DMS53 treated with DMSO at 0.1 percent for 48 hours (cell line): ENCODE data around the gene KHDC4.

Source experiments
- DNase-seq: peaks from one replicate; lab custom pipeline; 2025; ENCODE audit not compliant: unreplicated experiment; lab: John Stamatoyannopoulos, UW

Gene KHDC4

DNA sequence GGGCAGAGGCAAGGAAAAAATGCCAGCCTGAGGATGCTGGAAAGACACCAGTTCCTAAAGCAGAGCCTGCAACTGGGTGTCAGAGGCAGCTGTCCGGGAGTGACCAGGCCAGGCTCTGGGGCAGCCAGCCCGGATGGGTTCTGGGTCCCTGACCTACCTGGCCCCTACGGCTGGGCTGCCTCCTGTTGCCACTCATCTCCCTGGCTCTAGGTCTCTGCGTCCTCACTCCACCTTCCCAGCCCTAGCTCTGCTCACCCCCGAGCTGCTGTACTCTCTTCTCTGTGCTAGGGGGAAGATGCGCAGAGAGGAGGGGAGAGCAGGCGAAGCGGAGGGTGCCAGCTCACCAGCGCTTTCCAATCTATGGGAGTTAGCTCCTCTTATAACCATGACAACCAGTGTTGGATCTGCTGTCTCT, 35.2 kb upstream of the KHDC4 start:
- DNase-seq: no peak

GRCh38 chr1:155968670-155969069, 34.5 kb upstream of the KHDC4 start:
- DNase-seq: no peak

DNA sequence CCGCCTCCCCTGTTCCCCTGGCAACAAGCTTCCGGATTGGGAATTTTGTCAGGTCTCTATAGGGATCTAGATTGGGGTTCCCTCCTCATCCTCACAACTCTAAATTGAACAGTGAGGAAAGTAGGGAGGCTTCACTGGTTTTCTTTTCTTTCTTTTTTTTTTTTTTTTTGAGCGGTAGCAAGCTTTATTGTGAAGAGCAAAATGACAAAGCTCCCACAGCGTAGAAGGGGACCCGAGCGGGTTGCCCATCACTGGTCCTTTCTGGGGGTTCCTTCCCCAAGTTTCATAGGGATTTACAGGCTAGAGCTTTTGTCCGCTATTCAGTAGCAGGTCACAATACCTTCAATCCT, 33.8 kb upstream of the KHDC4 start:
- no peak for DNase-seq

GRCh38 chr1:155967341-155968050, 33.3 kb upstream of the KHDC4 start:
- DNase-seq: no peak

DNA sequence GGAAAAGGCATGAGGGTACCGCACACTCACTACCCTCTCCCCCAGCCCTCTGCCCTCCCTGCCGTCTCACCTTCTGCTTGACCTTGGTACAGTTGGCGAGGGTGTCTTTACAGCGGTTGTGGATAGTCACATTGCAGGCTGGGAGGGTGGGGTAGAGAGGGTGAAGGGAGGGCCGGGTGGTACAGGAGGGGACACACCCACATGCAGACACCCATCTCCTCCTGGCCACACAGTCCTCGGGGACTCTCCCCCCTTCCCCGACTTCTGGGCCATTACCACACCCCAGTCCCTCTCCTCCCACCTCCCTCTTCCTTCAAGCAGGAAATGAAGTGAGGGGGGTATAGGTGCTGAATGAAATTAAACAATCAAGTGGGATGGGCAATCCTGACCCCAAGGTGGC, 32.5 kb upstream of the KHDC4 start:
- no peak for DNase-seq

DNA sequence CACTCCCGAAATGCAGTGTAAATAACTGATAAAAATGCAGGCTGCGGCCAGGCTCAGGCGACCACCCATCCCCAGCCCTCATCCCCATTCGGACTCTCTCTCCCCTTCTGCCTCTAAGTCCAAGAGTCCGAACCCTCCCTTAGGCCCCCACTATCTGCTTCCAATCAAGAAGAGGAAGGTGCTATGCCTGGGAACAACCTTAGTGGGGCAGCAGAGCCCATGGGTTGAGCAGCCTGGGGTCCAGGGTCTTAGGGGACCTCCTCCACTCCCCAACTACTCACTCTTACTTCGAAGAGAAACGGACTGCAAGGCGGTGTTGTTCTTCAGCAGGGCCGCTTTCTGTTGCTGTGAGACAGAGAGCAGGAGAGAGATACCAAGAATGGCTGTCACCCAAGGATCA, 31.9 kb upstream of the KHDC4 start:
- DNase-seq: no peak

GRCh38 chr1:155964193-155964592, 30.0 kb upstream of the KHDC4 start:
- no peak for DNase-seq

DNA sequence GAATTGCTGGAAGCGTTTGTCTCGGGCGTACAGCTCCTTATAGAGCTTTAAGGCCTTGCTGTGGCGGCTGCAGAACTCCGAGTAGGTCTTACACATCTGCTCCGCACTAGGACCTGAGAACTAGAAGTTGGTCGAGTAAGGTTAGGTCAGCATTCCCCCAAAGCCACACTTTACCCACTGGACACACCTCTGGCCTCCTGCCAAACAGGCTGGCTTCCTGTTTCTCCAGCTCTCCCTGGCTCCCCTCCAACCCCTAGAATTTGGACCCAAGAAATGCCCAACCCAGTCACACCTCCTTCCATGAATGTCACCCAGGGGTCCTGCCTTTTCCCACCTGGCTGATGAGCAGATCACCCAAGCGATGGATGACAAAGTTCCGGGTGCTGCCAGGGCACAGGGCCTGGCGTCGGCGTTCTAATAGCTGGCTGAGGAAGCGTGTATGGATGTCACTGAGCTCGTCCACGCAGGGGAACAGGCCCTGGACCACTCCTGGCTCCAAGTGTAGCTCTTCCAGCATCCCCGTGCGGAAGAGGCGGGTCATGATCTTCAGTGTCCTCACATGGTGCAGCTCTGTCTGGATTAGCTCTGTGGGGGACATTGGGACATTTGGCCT, 28.5 kb upstream of the KHDC4 start:
- DNase-seq: no peak

GRCh38 chr1:155961937-155962336, 27.7 kb upstream of the KHDC4 start:
- peak; percentile 8 for DNase-seq

DNA sequence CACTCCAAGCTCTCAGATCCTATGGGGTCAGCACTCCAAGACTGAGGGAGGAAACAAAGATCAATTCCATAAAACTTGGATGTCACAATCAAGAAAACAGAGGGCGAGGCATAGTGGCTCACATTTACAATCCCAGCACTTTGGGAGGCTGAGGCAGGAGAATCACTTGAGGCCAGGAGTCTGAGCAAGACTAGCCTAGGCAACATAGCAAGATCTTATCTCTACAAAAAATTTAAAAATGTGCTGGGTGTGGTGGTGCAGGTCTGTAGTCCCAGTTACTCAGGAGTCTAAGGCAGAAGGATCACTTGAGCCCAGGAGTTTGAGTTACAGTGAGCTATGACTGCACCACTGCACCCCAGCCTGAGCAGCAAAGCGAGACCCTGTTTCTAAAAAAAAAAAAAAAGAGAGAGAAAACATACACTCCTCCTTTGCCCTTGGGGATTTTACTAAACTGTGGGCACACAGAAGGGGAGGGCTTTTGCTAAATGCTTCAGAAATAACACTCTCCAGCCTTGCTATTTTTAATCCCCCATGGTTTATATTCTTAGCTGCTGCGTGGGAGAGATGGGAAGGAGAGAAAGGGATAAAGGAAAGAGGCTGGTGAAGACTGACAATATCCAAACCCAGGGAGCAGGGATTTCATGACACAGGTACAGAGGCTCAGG, 26.0 kb upstream of the KHDC4 start:
- no peak for DNase-seq

- DNase-seq: no peak
These were observed 23.2 kb upstream of the KHDC4 start for GRCh38 chr1:155957411-155957915.

DNA sequence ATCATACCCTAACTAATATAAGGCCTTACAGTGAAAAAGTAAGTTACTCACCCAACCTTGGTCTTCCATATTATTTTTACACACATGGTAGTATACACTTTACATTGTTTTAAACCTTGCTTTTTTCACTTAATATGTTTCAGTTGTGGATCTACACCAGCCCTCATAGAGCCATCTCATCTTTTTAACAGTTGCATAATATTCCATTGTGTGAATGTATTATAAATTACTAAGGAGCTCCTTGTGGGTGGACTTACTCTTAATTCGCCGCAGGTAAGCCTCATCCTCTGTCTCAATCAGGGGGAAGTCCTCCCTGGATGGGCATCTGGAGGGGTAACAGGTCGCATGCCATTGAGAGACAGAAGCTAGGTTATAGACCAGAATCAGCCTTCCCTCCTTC, 20.4 kb upstream of the KHDC4 start:
- DNase-seq: no peak

- no peak for DNase-seq
These were observed 18.3 kb upstream of the KHDC4 start for GRCh38 chr1:155952505-155952890.

- DNase-seq: no peak
These were observed 17.7 kb upstream of the KHDC4 start for GRCh38 chr1:155951753-155952504.

GRCh38 chr1:155950829-155951228, 16.6 kb upstream of the KHDC4 start:
- DNase-seq: no peak

- DNase-seq: no peak
These were observed 13.5 kb upstream of the KHDC4 start for GRCh38 chr1:155947741-155948140.

DNA sequence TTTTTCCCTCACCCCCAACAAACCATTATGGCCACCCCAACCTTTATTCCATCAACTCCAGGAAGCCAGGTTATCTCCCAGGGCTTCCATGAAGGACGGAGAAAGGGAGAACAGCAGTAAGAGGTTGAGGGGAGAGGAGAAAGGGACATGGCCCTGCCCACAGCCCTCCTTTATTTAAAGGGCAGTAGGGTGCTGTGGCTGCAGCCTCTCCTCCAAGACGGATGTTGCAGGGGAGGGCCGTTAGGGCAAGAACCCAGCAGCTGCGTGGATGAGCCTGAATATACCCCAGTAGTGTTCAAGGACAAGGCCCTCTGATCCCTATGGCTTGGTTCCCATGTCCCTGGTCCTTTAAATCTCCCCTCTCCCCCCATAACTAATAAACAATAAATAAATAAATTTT, 13.1 kb upstream of the KHDC4 start:
- no peak for DNase-seq

DNA sequence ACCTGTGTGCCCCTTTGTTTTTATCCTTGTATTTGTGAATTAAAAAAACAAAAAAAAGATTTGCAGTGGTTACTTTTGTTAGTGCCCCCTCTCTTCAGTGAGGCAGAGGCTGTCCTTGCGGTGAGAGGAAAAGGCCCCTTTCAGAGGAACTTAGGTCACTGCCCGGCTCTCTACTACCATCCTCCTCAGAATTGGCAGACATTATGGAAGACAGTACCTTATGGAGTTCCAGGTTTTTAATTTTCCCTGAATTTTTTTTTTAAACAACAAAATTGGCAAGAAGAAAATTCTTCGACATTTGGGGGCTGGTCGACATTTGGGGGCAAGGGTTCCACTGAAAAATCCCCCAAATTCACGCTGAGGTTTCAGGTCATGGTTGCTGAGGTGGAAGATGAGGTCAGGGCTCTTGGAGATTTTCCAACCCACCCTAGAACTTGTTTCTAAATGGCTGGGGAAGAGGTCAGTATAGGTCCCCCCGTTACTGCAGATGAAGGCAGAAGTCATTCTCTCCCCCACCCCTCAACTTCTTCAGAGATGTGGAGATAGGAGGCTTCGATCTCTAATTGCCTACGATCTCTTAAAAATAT, 12.5 kb upstream of the KHDC4 start:
- DNase-seq: no peak

GRCh38 chr1:155944444-155944799, 10.2 kb upstream of the KHDC4 start:
- DNase-seq: no peak

- no peak for DNase-seq
These were observed 8.4 kb upstream of the KHDC4 start for GRCh38 chr1:155942578-155943141.
